Measurements from ENCODE around the gene ZWILCH. TPM values are rescaled to one million over a fixed set of nuclear protein-coding genes. Genes with fewer than 3 reads are reported as not detected.

ZWILCH gene
- total RNA-seq, 2 donors from 2014 or later, result 6.1 to 11.4 TPM

DNA sequence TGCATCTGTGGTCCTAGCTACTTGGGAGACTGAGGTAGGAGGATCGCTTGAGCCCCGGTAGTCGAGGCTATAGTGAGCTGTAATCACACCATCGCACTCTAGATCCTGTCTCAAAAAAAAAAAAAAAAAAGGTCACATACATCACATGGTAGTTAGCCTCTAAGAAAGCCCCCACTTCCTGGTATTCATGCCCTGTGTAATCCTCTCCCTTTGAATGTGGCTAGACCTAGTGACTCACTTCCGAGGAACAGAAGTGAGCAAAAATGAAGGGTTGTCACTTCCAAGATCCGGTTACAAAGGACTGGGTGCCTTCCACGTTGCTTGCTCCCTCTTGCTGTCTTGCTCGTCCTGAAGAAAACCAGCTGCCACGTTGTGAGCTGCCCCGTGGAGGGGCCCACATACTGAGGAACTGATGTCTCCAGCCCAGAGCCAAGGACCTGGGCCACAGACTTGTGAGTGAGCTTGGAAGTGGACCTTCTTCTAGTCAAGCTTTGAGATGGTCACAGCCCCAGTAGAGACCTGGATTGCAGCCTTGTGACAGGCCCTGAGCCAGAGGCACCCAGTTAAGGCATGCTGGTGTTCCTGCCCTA is 73.3 kb downstream of the ZWILCH start:
- TF ChIP-seq, protein P1, sequence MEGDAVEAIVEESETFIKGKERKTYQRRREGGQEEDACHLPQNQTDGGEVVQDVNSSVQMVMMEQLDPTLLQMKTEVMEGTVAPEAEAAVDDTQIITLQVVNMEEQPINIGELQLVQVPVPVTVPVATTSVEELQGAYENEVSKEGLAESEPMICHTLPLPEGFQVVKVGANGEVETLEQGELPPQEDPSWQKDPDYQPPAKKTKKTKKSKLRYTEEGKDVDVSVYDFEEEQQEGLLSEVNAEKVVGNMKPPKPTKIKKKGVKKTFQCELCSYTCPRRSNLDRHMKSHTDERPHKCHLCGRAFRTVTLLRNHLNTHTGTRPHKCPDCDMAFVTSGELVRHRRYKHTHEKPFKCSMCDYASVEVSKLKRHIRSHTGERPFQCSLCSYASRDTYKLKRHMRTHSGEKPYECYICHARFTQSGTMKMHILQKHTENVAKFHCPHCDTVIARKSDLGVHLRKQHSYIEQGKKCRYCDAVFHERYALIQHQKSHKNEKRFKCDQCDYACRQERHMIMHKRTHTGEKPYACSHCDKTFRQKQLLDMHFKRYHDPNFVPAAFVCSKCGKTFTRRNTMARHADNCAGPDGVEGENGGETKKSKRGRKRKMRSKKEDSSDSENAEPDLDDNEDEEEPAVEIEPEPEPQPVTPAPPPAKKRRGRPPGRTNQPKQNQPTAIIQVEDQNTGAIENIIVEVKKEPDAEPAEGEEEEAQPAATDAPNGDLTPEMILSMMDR (IDR thresholded peaks at IDR 0.05), result no peak
- TF ChIP-seq POLR2A (IDR thresholded peaks at IDR 0.05) (no peak), POLR2AphosphoS5 (IDR thresholded peaks at IDR 0.05) (no peak)
- Histone ChIP-seq H3K4me3 (no peak overlapping the region), H3K9me3 (no peaks in the 10 kb centered on the region), H3K36me3 (no peaks in the 10 kb centered on the region), H3K27me3 (replicated peaks; ENCODE audit: insufficient read depth) (no peaks in the 10 kb centered on the region), H3K4me1 (replicated peaks) (no peaks in the 10 kb centered on the region), H3K27ac (no peak overlapping the region)
- 57% methylated on average over 10 of the region's 10 CpGs for WGBS
- intact Hi-C loops (cut with DNase I), result no loop called here
- no peak for DNase-seq (ENCODE audit: low spot score)

DNA sequence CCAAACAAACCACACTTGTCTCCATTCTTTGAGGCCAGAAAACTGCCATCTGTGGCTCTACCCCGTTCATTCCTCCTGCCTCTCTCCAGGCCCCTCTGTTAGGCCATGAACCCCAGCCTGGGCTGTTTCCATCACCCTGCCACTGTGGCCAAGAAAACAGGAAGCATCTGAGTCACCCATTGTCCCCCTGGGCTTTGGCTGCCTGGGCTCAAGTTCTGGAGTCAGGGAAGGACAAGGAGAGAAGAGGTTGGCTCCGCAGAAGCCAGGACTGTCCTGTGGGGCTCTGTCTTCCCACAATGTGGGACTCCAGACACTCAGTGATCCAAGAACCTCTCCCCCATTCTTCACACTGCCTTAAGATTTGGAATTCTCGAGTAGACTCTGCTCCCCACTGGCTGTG is 75.5 kb downstream of the ZWILCH start:
- WGBS, result 86% methylated on average over 3 of the region's 3 CpGs
- no peaks in the 10 kb centered on the region for H3K36me3 ChIP-seq
- no peaks in the 10 kb centered on the region for H3K27me3 ChIP-seq (replicated peaks; ENCODE audit: insufficient read depth)
- H3K9me3 ChIP-seq, result no peaks in the 10 kb centered on the region
- intact Hi-C loops (cut with DNase I), result no loop called here
- TF ChIP-seq, protein P1 (IDR thresholded peaks at IDR 0.05), result no peak
- TF ChIP-seq POLR2A (IDR thresholded peaks at IDR 0.05) (no peak), POLR2AphosphoS5 (IDR thresholded peaks at IDR 0.05) (no peak)
- DNase-seq (ENCODE audit: low spot score), result no peak
- H3K4me3 ChIP-seq, result no peak overlapping the region
- no peaks in the 10 kb centered on the region for H3K4me1 ChIP-seq (replicated peaks)
- no peak overlapping the region for H3K27ac ChIP-seq

DNA sequence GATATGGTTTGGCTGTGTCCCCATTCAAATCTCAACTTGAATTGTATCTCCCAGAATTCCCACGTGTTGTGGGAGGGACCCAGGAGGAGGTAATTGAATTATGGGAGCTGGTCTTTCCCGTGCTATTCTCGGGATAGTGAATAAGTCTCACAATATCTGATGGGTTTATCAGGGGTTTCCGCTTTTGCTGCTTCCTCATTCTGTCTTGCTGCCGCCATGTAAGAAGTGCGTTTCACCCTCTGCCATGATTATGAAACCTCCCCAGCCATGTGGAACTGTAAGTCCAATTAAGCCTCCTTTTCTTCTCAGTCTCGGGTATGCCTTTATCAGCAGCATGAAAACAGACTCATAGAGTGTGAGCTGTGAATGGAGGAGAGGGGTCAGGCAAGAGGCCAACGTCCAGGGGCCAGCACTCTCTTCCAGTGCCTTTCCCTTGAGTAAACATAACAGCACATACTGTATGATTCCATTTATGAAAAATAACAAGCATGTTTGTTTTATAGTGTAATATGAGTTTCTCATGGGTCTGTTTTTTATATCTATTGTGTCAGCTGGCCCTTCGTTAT is 76.9 kb downstream of the ZWILCH start:
- TF ChIP-seq, protein P1 (IDR thresholded peaks at IDR 0.05), result no peak
- no peak overlapping the region for H3K27ac ChIP-seq
- intact Hi-C loops (cut with DNase I), result no loop called here
- DNase-seq (ENCODE audit: low spot score), result no peak
- 75% methylated on average over 9 of the region's 9 CpGs for WGBS
- no peaks in the 10 kb centered on the region for H3K27me3 ChIP-seq (replicated peaks; ENCODE audit: insufficient read depth)
- H3K4me3 ChIP-seq, result no peak overlapping the region
- H3K36me3 ChIP-seq, result no peaks in the 10 kb centered on the region
- no peaks in the 10 kb centered on the region for H3K4me1 ChIP-seq (replicated peaks)
- no peaks in the 10 kb centered on the region for H3K9me3 ChIP-seq

DNA sequence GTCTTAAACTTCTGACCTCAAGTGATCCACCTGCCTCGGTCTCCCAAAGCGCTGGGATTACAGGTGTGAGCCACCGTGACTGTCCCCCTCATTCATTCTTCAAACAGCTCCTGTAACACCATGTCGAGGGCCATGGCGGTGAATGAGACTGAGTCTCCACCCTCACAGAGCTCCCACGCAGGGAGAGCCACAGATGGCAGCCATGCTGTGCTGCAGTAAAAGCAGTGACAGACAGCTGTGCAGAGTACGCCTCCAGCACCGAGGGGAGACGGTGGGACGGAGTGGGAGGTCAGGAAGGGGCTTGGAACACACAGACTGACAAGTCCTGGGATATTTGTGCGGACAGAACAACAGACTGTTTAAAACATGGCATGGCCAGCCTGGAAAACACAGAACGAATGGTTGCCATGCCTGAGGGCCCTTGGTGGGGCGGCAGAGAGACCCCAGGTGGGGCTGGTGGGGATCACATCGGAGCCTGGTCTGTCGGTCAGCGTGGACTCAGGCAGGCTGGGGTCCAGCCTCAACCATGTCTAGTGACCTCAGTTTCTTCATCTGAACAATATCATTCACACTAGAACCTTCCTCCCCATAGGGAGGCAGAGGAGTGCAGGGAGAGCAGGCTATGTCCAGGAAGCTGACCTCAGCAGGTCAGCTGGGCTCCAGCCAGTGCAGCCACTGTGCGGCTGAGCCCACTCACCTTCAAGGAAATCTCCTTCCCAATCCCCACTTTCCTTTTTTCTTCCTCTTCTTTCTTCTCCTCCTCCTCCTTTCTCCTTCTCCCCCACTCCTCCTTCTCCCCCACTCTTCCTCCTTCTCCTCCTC is 81.2 kb downstream of the ZWILCH start:
- H3K9me3 ChIP-seq, result no peaks in the 10 kb centered on the region

More for the DNA sequence above, 81.2 kb downstream of the ZWILCH start:
- H3K4me3 ChIP-seq, result no peak overlapping the region
- WGBS, result 44% methylated on average over 17 of the region's 17 CpGs
- DNase-seq (ENCODE audit: low spot score), result no peak
- no peaks in the 10 kb centered on the region for H3K4me1 ChIP-seq (replicated peaks)
- TF ChIP-seq, protein P1 (IDR thresholded peaks at IDR 0.05), result no peak
- TF ChIP-seq POLR2A (IDR thresholded peaks at IDR 0.05), result no peak
- no peak for TF ChIP-seq POLR2AphosphoS5 (IDR thresholded peaks at IDR 0.05)
- intact Hi-C loops (cut with DNase I), result no loop called here
- H3K27ac ChIP-seq, result no peak overlapping the region
- H3K36me3 ChIP-seq, result no peaks in the 10 kb centered on the region
- H3K27me3 ChIP-seq (replicated peaks; ENCODE audit: insufficient read depth), result no peaks in the 10 kb centered on the region

All from prostate gland (tissue), 2 donors.